ENCODE data around the gene SH3YL1. TPM values are rescaled to one million over a fixed set of nuclear protein-coding genes. Genes with fewer than 3 reads are reported as not detected.

SH3YL1 gene
- polyA plus RNA-seq, 1 of the 3 experiments (the other 2 are of a cell fraction) = 22.7 TPM

GRCh38 chr2:283996-284794 lies 20.4 kb upstream of the SH3YL1 start (continued):
- TF ChIP-seq ELF1 (IDR thresholded peaks at IDR 0.05) (no peak), CTCF (IDR thresholded peaks at IDR 0.05) (no peak), NFIC (IDR thresholded peaks at IDR 0.05; ENCODE audit: borderline replicate concordance) (no peak), SIN3A (IDR thresholded peaks at IDR 0.05; ENCODE audit: borderline replicate concordance, low read depth, low read length) (no peak), TCF12 (IDR thresholded peaks at IDR 0.05) (no peak), POLR2AphosphoS5 (IDR thresholded peaks at IDR 0.05; ENCODE audit: low read depth, low read length) (no peak), EZH2phosphoT487 (IDR thresholded peaks at IDR 0.05; ENCODE audit: borderline replicate concordance, low read depth) (no peak)

- Histone ChIP-seq H3K27me3 (ENCODE audit: insufficient read depth) (peaks cover 9% of the 10 kb centered on the region; the same call in 1 of the 2 replicates), H3K9me3 (no peaks in the 10 kb centered on the region), H3K4me3 (ENCODE audit: low read depth in 2 of 2, low read length in 1 of 2) (no peak overlapping the region), H3F3A (replicated peaks; ENCODE audit: insufficient read depth) (peaks cover 6% of the 10 kb centered on the region), H4K20me1 (ENCODE audit: insufficient read depth) (no peaks in the 10 kb centered on the region), H3K4me1 (ENCODE audit: control insufficient read depth in 1 of 2, insufficient read depth in 2 of 2, low read depth in 1 of 2, low read length in 1 of 2) (peaks cover 0 to 5% of the 10 kb centered on the region in 2 experiments; a peak in 1 of 4 replicates), H3K4me2 (no peak overlapping the region), H3K9me2 (no peaks in the 10 kb centered on the region), H3K9ac (no peak overlapping the region), H2AFZ (ENCODE audit: low read depth) (no peak overlapping the region), H3K36me3 (replicated peaks in 1 of 2; ENCODE audit: control insufficient read depth in 1 of 2, insufficient read depth in 2 of 2, low read length in 1 of 2) (peaks cover 27 to 56% of the 10 kb centered on the region in 2 experiments), H3K79me2 (ENCODE audit: insufficient read depth) (peaks cover 6% of the 10 kb centered on the region; the same call in 1 of the 2 replicates), H3K27ac (ENCODE audit: low read depth in 2 of 2, low read length in 1 of 2) (no peak overlapping the region)
- 98% methylated on average over 12 of the region's 12 CpGs for WGBS (ENCODE audit: low lambda C conversion rate)
- POLR2A ChIA-PET = no interaction called here
- no peak for DNase-seq
- no peak for TF ChIP-seq USF2 (IDR thresholded peaks at IDR 0.05; ENCODE audit: borderline replicate concordance, low read depth, low read length)
- no peak for TF ChIP-seq TAF1 (IDR thresholded peaks at IDR 0.05; ENCODE audit: borderline replicate concordance, low read depth, low read length)
- TF ChIP-seq MEF2A (IDR thresholded peaks at IDR 0.05; ENCODE audit: borderline replicate concordance, low read depth) = no peak
- TF ChIP-seq TEAD4 (IDR thresholded peaks at IDR 0.05; ENCODE audit: borderline replicate concordance, insufficient read depth) = no peak
- TF ChIP-seq GABPA (IDR thresholded peaks at IDR 0.05; ENCODE audit: low read depth) = no peak
- no peak for TF ChIP-seq MAX (IDR thresholded peaks at IDR 0.05; ENCODE audit: low read depth)
- no peak for TF ChIP-seq RCOR1 (IDR thresholded peaks at IDR 0.05; ENCODE audit: low read length)
- no peak for TF ChIP-seq EZH2phosphoT487 (IDR thresholded peaks at IDR 0.05; ENCODE audit: borderline replicate concordance, low read depth)
- no peak for TF ChIP-seq NRF1 (IDR thresholded peaks at IDR 0.05; ENCODE audit: low read depth, low read length)
- no peak for TF ChIP-seq ZBTB33 (IDR thresholded peaks at IDR 0.05; ENCODE audit: borderline replicate concordance, low read depth)
- no peak for TF ChIP-seq PBX3 (IDR thresholded peaks at IDR 0.05)
- CTCF ChIA-PET = interaction anchor here (1.2 to 1.7 kb wide), 3 partner anchors 8 to 50 kb away, joined by 3 to 8 read pairs (median 3); no protein-coding TSS in a partner anchor
These were observed 18.8 kb upstream of the SH3YL1 start for GRCh38 chr2:282371-283263.

All from SK-N-SH (cell line).